ENCODE measurements around the gene KRT74. TPM values are rescaled to one million over a fixed set of nuclear protein-coding genes. Genes with fewer than 3 reads are reported as not detected.

KRT74 gene
- polyA plus RNA-seq, 2 of the 4 experiments (the other 2 are of a cell fraction), result not detected

- TF ChIP-seq REST (IDR thresholded peaks at IDR 0.05), result no peak
These were observed 47.1 kb downstream of the KRT74 start (continued) for GRCh38 chr12:52526511-52526951.

- no peaks in the 10 kb centered on the region for H3K9me3 ChIP-seq
- POLR2A ChIA-PET, result no interaction called here
- H3K27ac ChIP-seq, result no peak overlapping the region
- H3K4me1 ChIP-seq, result peaks cover 22% of the 10 kb centered on the region
- no peak overlapping the region for H3K4me3 ChIP-seq
- ATAC-seq (no peak), FAIRE-seq (no peak), DNase-seq (ENCODE audit: low read depth in 1 of 2, low spot score in 1 of 2) (no peak)
- 72% methylated on average over 13 of the region's 13 CpGs for WGBS (ENCODE audit: missing lambda C conversion rate)
- no peak overlapping the region for H3K4me2 ChIP-seq
- CTCF ChIA-PET, result interaction anchor here (0.7 kb wide), 1 partner anchor 91 kb away, joined by 3 read pairs; no protein-coding TSS in a partner anchor
- TF ChIP-seq BCL3 (IDR thresholded peaks at IDR 0.05), result no peak
- TF ChIP-seq MAFK (IDR thresholded peaks at IDR 0.05; ENCODE audit: partially characterized antibody), result no peak
- no peak for TF ChIP-seq E2F6 (IDR thresholded peaks at IDR 0.05; ENCODE audit: borderline replicate concordance, low read depth)
- TF ChIP-seq NR3C1 (IDR thresholded peaks at IDR 0.05), result no peak
- no peak for TF ChIP-seq PBX3 (IDR thresholded peaks at IDR 0.05)
- TF ChIP-seq NFE2L2 (conservative IDR thresholded peaks at IDR 0.05; ENCODE audit: low read length), result no peak
- no peak for TF ChIP-seq ESRRA (IDR thresholded peaks at IDR 0.05; ENCODE audit: borderline replicate concordance, low read length)
- no peak for TF ChIP-seq JUNB (IDR thresholded peaks at IDR 0.05)
- no peak for TF ChIP-seq ELK1 (IDR thresholded peaks at IDR 0.05; ENCODE audit: low read depth, low read length)
- no peak for TF ChIP-seq CEBPB (IDR thresholded peaks at IDR 0.05)
- no peak for TF ChIP-seq NPAS2 (CRISPR knock-in tag; IDR thresholded peaks at IDR 0.05; ENCODE audit: borderline replicate concordance)
- no peak for TF ChIP-seq SMC3 (IDR thresholded peaks at IDR 0.05)
- no peak for TF ChIP-seq ZFP36 (IDR thresholded peaks at IDR 0.05; ENCODE audit: borderline replicate concordance, partially characterized antibody)
- no peak for TF ChIP-seq RCOR1 (IDR thresholded peaks at IDR 0.05; ENCODE audit: low read depth, low read length)
- TF ChIP-seq CTCF (IDR thresholded peaks at IDR 0.05), result no peak
- no peak for TF ChIP-seq PHF8 (IDR thresholded peaks at IDR 0.05; ENCODE audit: borderline replicate concordance, low read depth)
- TF ChIP-seq HMGXB4 (CRISPR knock-in tag; IDR thresholded peaks at IDR 0.05; ENCODE audit: borderline replicate concordance), result no peak
- no peak for TF ChIP-seq CHD4 (IDR thresholded peaks at IDR 0.05; ENCODE audit: borderline replicate concordance)
- TF ChIP-seq ATOH8 (CRISPR knock-in tag; IDR thresholded peaks at IDR 0.05; ENCODE audit: low read depth), result no peak
- no peak for TF ChIP-seq RAD21 (conservative IDR thresholded peaks at IDR 0.05 in 1 of 2, IDR thresholded peaks at IDR 0.05 in 1 of 2)
These were observed 47.8 kb downstream of the KRT74 start for GRCh38 chr12:52525661-52526499.

Data from A549 (cell line).